GM23338 (cell line): ENCODE data around the gene SPIRE2. TPM values are rescaled to one million over a fixed set of nuclear protein-coding genes. Genes with fewer than 3 reads are reported as not detected.

ENCODE experiments used
- ATAC-seq: fragments of 200-7000 bp; cut with Tn5 transposase; 3 replicates; pipeline ENCODE4 v1.9.1; 2020
- DNase-seq: peaks from one replicate; pipeline ENCODE4 v3.0.0-alpha.2; 2015; ENCODE audit warnings: low spot score
- H2AFZ ChIP-seq: fragments of 200-600 bp; sonication (generic); 2 replicates; pipeline ENCODE4 v1.8.0; 2016; ENCODE audit warnings: antibody characterized with exemption, mild to moderate bottlenecking, moderate library complexity
- H3F3A ChIP-seq: fragments of 200-600 bp; sonication (generic); replicated peaks from 2 replicates; pipeline ENCODE4 v1.8.0; 2017; ENCODE audit warnings: antibody characterized with exemption, mixed run types, low read depth
- H3K27ac ChIP-seq: fragments of 200-600 bp; sonication (generic); 2 replicates; pipeline ENCODE4 v1.6.1; 2016; ENCODE audit warnings: low read depth
- H3K27me3 ChIP-seq: fragments of 200-600 bp; sonication (generic); 2 replicates; pipeline ENCODE4 v1.8.0; 2016; ENCODE audit warnings: mild to moderate bottlenecking, mixed run types, moderate library complexity; ENCODE audit not compliant: insufficient read depth
- H3K36me3 ChIP-seq: fragments of 200-600 bp; sonication (generic); 2 replicates; pipeline ENCODE4 v1.8.0; 2016; ENCODE audit warnings: mild to moderate bottlenecking; ENCODE audit not compliant: insufficient read depth
- H3K4me1 ChIP-seq: fragments of 200-600 bp; sonication (generic); 2 replicates; pipeline ENCODE4 v1.8.0; 2016; ENCODE audit warnings: mild to moderate bottlenecking, moderate library complexity; ENCODE audit not compliant: insufficient read depth
- H3K4me2 ChIP-seq: fragments of 200-600 bp; sonication (generic); 2 replicates; pipeline ENCODE4 v1.7.1; 2017; ENCODE audit warnings: mixed run types
- H3K4me3 ChIP-seq: fragments of 200-600 bp; sonication (generic); 2 replicates; pipeline ENCODE4 v1.6.1; 2016; ENCODE audit warnings: mixed run types
- H3K79me2 ChIP-seq: fragments of 200-600 bp; sonication (generic); replicated peaks from 2 replicates; pipeline ENCODE4 v1.8.0; 2017; ENCODE audit warnings: mild to moderate bottlenecking; ENCODE audit not compliant: insufficient read depth
- H3K9me2 ChIP-seq: fragments of 200-600 bp; sonication (generic); 2 replicates; pipeline ENCODE4 v1.8.0; 2017; ENCODE audit not compliant: insufficient read depth
- H4K20me1 ChIP-seq: fragments of 200-600 bp; sonication (generic); replicated peaks from 2 replicates; pipeline ENCODE4 v1.8.0; 2017; ENCODE audit warnings: mild to moderate bottlenecking; ENCODE audit not compliant: insufficient read depth
- H3K27ac Mint-ChIP-seq: 2 replicates; pipeline ENCODE4 v1.8.0; 2020; ENCODE audit warnings: inconsistent platforms, mild to moderate bottlenecking, moderate library complexity, mixed read lengths
- H3K27me3 Mint-ChIP-seq: 3 replicates; pipeline ENCODE4 v1.8.0; 2022; ENCODE audit warnings: low read depth, mild to moderate bottlenecking, moderate library complexity, mixed read lengths, inconsistent platforms; ENCODE audit not compliant: insufficient read depth, poor library complexity
- H3K36me3 Mint-ChIP-seq: 3 replicates; pipeline ENCODE4 v1.8.0; 2021; ENCODE audit warnings: low read depth, mild to moderate bottlenecking, inconsistent platforms, moderate library complexity, mixed read lengths
- H3K4me1 Mint-ChIP-seq: 3 replicates; pipeline ENCODE4 v1.8.0; 2020; ENCODE audit warnings: mild to moderate bottlenecking, inconsistent platforms, mixed read lengths
- H3K4me3 Mint-ChIP-seq: 3 replicates; pipeline ENCODE4 v1.8.0; 2021; ENCODE audit warnings: moderate library complexity, mild to moderate bottlenecking, inconsistent platforms, mixed read lengths
- H3K9me3 Mint-ChIP-seq: 3 replicates; pipeline ENCODE4 v1.8.0; 2020; ENCODE audit warnings: moderate library complexity, mild to moderate bottlenecking, inconsistent platforms, mixed read lengths
- CREB1 ChIP-seq: fragments of 250-450 bp; sonication (Bioruptor Pico); IDR thresholded peaks from 2 replicates; pipeline ENCODE4 v1.5.0; 2020; ENCODE audit warnings: low read depth, mild to moderate bottlenecking, moderate library complexity
- CTCF ChIP-seq, 2 experiments: fragments of 200-600 bp in 1 of 2; sonication (generic) in 1 of 2; conservative IDR thresholded peaks; 2 replicates each; pipeline versions ENCODE4 v1.5.1 to v1.6.1; 2016 to 2017; ENCODE audit warnings: antibody characterized with exemption in 2 of 2, low read depth in 2 of 2, mild to moderate bottlenecking in 2 of 2, moderate library complexity in 1 of 2
- ETS1 ChIP-seq: IDR thresholded peaks from 2 replicates; pipeline ENCODE4 v1.6.1; 2016; ENCODE audit warnings: antibody characterized with exemption
- EZH2 ChIP-seq: fragments of 200-600 bp; sonication (generic); IDR thresholded peaks from one replicate; pipeline ENCODE4 v1.8.0; 2017; ENCODE audit warnings: antibody characterized with exemption, mild to moderate bottlenecking, low read depth; ENCODE audit not compliant: unreplicated experiment
- EZH2phosphoT487 ChIP-seq: fragments of 200-600 bp; sonication (generic); IDR thresholded peaks from one replicate; pipeline ENCODE4 v1.8.1; 2018; ENCODE audit warnings: antibody characterized with exemption; ENCODE audit not compliant: unreplicated experiment
- JUNB ChIP-seq: IDR thresholded peaks from one replicate; pipeline ENCODE4 v1.6.1; 2016; ENCODE audit warnings: antibody characterized with exemption; ENCODE audit not compliant: unreplicated experiment
- NANOG ChIP-seq: IDR thresholded peaks from 2 replicates; pipeline ENCODE4 v1.6.1; 2016; ENCODE audit warnings: antibody characterized with exemption, borderline replicate concordance
- POLR2AphosphoS5 ChIP-seq: IDR thresholded peaks from 2 replicates; pipeline ENCODE4 v1.6.1; 2016; ENCODE audit warnings: antibody characterized with exemption, low read depth
- REST ChIP-seq: IDR thresholded peaks from one replicate; pipeline ENCODE4 v1.6.1; 2018; ENCODE audit warnings: antibody characterized with exemption; ENCODE audit not compliant: unreplicated experiment
- STAT1 ChIP-seq: IDR thresholded peaks from one replicate; pipeline ENCODE4 v1.6.1; 2016; ENCODE audit warnings: antibody characterized with exemption; ENCODE audit not compliant: unreplicated experiment
- ZNF114 ChIP-seq: fragments of 250-450 bp; sonication (Bioruptor Pico); IDR thresholded peaks from 2 replicates; pipeline ENCODE4 v1.5.0; 2020; ENCODE audit warnings: mild to moderate bottlenecking, moderate library complexity
- ZNF331 ChIP-seq: fragments of 250-450 bp; sonication (Bioruptor Pico); IDR thresholded peaks from 2 replicates; pipeline ENCODE4 v1.5.0; 2020; ENCODE audit warnings: low read depth, mild to moderate bottlenecking, moderate library complexity
- ZNF462 ChIP-seq: fragments of 250-450 bp; sonication (Bioruptor Pico); IDR thresholded peaks from 2 replicates; pipeline ENCODE4 v1.5.0; 2020; ENCODE audit warnings: mild to moderate bottlenecking, moderate library complexity
- polyA plus RNA-seq: library from polyadenylated mRNA; unstranded; fragments of >200 nt; fragmentation: Nextera tagmentation; extraction: Ambion mirVana; gene quantifications from 2 replicates; pipeline ENCODE4 v1.2.1, GENCODE V29; 2016
- total RNA-seq: library from RNA; depleted of rRNA; stranded (reverse); fragments of >200 nt; shearing (Covaris generic); gene quantifications from 2 replicates; pipeline ENCODE4 v1.2.3, GENCODE V29; 2014

The SPIRE2 gene
- total and polyA plus RNA-seq, 2 experiments from 2014 or later: 5.0 to 15.2 TPM

GRCh38 chr16:89855301-89855945 is 27.1 kb downstream of the SPIRE2 start:
- ATAC-seq: no peak

More at GRCh38 chr16:89855301-89855945, 27.1 kb downstream of the SPIRE2 start:
- Histone ChIP-seq H3K79me2 (no peaks in the 10 kb centered on the region), H3F3A (0 out of 2 replicates have a peak, but pooled peaks cover under 1% of the 10 kb centered on the region), H3K4me1 (no peaks in the 10 kb centered on the region), H3K36me3 (no peaks in the 10 kb centered on the region), H2AFZ (no peak overlapping the region), H3K9me2 (no peaks in the 10 kb centered on the region), H3K4me3 (no peak overlapping the region), H3K4me2 (no peak overlapping the region), H3K27ac (no peak overlapping the region), H3K27me3 (no peaks in the 10 kb centered on the region), H4K20me1 (no peaks in the 10 kb centered on the region)
- H3K27me3 Mint-ChIP-seq: no peaks in the 10 kb centered on the region
- no peaks in the 10 kb centered on the region for H3K9me3 Mint-ChIP-seq
- DNase-seq: no peak
- no peak overlapping the region for H3K4me3 Mint-ChIP-seq
- H3K27ac Mint-ChIP-seq: no peak overlapping the region
- no peaks in the 10 kb centered on the region for H3K36me3 Mint-ChIP-seq
- TF ChIP-seq EZH2 (no peak), ZNF331 (CRISPR knock-in tag) (no peak), ETS1 (no peak), ZNF462 (CRISPR knock-in tag) (no peak), CTCF (conservative IDR thresholded peaks at IDR 0.05; ENCODE audit: low read depth in 2 of 2) (no peak), STAT1 (no peak), REST (no peak), ZNF114 (CRISPR knock-in tag) (no peak), JUNB (no peak), CREB1 (CRISPR knock-in tag) (no peak), EZH2phosphoT487 (no peak), POLR2AphosphoS5 (no peak), NANOG (no peak)
- H3K4me1 Mint-ChIP-seq: no peaks in the 10 kb centered on the region; the same call in 2 of the 3 replicates
